ENCODE measurements around the gene GPS2.

GRCh38 chr17:7263801-7264078, 51.4 kb downstream of the GPS2 start:
- no peak for TF ChIP-seq ZBTB11 (tag by site-specific recombination; conservative IDR thresholded peaks at IDR 0.05; ENCODE audit: low read depth)
- no peak for TF ChIP-seq RBAK (tag by site-specific recombination; IDR thresholded peaks at IDR 0.05)
- TF ChIP-seq ZSCAN4 (tag by site-specific recombination; IDR thresholded peaks at IDR 0.05): no peak
- no peak for TF ChIP-seq ZNF175 (tag by site-specific recombination; IDR thresholded peaks at IDR 0.05)
- TF ChIP-seq, protein P1, sequence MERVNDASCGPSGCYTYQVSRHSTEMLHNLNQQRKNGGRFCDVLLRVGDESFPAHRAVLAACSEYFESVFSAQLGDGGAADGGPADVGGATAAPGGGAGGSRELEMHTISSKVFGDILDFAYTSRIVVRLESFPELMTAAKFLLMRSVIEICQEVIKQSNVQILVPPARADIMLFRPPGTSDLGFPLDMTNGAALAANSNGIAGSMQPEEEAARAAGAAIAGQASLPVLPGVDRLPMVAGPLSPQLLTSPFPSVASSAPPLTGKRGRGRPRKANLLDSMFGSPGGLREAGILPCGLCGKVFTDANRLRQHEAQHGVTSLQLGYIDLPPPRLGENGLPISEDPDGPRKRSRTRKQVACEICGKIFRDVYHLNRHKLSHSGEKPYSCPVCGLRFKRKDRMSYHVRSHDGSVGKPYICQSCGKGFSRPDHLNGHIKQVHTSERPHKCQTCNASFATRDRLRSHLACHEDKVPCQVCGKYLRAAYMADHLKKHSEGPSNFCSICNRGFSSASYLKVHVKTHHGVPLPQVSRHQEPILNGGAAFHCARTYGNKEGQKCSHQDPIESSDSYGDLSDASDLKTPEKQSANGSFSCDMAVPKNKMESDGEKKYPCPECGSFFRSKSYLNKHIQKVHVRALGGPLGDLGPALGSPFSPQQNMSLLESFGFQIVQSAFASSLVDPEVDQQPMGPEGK (tag by site-specific recombination; IDR thresholded peaks at IDR 0.05): peak; percentile 60
- no peak for TF ChIP-seq ZNF24 (tag by site-specific recombination; IDR thresholded peaks at IDR 0.05)
- TF ChIP-seq ZNF558 (tag by site-specific recombination; IDR thresholded peaks at IDR 0.05): no peak
- TF ChIP-seq, protein P2, sequence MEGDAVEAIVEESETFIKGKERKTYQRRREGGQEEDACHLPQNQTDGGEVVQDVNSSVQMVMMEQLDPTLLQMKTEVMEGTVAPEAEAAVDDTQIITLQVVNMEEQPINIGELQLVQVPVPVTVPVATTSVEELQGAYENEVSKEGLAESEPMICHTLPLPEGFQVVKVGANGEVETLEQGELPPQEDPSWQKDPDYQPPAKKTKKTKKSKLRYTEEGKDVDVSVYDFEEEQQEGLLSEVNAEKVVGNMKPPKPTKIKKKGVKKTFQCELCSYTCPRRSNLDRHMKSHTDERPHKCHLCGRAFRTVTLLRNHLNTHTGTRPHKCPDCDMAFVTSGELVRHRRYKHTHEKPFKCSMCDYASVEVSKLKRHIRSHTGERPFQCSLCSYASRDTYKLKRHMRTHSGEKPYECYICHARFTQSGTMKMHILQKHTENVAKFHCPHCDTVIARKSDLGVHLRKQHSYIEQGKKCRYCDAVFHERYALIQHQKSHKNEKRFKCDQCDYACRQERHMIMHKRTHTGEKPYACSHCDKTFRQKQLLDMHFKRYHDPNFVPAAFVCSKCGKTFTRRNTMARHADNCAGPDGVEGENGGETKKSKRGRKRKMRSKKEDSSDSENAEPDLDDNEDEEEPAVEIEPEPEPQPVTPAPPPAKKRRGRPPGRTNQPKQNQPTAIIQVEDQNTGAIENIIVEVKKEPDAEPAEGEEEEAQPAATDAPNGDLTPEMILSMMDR (tag by site-specific recombination; IDR thresholded peaks at IDR 0.05): no peak
- peak; percentile 84 for TF ChIP-seq KLF1 (tag by site-specific recombination; IDR thresholded peaks at IDR 0.05)
- TF ChIP-seq, protein P3, sequence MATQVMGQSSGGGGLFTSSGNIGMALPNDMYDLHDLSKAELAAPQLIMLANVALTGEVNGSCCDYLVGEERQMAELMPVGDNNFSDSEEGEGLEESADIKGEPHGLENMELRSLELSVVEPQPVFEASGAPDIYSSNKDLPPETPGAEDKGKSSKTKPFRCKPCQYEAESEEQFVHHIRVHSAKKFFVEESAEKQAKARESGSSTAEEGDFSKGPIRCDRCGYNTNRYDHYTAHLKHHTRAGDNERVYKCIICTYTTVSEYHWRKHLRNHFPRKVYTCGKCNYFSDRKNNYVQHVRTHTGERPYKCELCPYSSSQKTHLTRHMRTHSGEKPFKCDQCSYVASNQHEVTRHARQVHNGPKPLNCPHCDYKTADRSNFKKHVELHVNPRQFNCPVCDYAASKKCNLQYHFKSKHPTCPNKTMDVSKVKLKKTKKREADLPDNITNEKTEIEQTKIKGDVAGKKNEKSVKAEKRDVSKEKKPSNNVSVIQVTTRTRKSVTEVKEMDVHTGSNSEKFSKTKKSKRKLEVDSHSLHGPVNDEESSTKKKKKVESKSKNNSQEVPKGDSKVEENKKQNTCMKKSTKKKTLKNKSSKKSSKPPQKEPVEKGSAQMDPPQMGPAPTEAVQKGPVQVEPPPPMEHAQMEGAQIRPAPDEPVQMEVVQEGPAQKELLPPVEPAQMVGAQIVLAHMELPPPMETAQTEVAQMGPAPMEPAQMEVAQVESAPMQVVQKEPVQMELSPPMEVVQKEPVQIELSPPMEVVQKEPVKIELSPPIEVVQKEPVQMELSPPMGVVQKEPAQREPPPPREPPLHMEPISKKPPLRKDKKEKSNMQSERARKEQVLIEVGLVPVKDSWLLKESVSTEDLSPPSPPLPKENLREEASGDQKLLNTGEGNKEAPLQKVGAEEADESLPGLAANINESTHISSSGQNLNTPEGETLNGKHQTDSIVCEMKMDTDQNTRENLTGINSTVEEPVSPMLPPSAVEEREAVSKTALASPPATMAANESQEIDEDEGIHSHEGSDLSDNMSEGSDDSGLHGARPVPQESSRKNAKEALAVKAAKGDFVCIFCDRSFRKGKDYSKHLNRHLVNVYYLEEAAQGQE (tag by site-specific recombination; IDR thresholded peaks at IDR 0.05): no peak
- no peak for TF ChIP-seq ZNF302 (tag by site-specific recombination; IDR thresholded peaks at IDR 0.05; ENCODE audit: low read depth)
- no peak for TF ChIP-seq ZNF560 (tag by site-specific recombination; IDR thresholded peaks at IDR 0.05; ENCODE audit: borderline replicate concordance)

Data from HEK293 (cell line).